ENCODE results near the gene KLHL21. TPM values are rescaled to one million over a fixed set of nuclear protein-coding genes. Genes with fewer than 3 reads are reported as not detected.

The KLHL21 gene
- total and polyA plus RNA-seq, 9 of the 15 experiments (the other 6 are each of a cell fraction or from before 2014, with no cell fraction given): 2.1 to 42.1 (median 17.5) TPM

DNA sequence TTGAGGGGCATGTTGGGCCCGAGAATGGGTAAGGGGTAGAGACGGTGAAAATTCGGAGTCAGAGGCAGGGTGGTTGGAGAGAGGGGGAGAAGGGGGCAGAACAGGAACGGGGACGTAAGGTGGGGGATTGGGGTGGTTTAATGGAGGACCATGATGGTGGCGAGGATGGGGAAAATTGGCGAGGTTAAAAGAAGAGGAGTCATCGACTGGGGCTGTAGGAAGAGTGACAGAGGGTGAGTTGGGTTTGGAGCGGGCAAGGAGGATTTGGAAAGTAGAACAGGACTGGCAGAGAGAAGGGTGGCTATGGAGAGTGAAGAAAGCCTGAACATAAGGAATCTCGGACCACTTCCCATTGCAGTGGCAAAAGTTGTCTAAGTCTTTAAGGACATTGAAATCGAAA is 33.6 kb downstream of the KLHL21 start:
- no TSS peak for BruUV-seq (replicated peaks)
- Histone ChIP-seq H3K4me1 (replicated peaks in 1 of 2; ENCODE audit: control insufficient read depth in 2 of 2, insufficient read depth in 2 of 2, low read length in 2 of 2) (no peaks in the 10 kb centered on the region; a peak in 2 of 5 replicates), H3K9me3 (replicated peaks; ENCODE audit: control insufficient read depth, insufficient read depth, low read depth, low read length) (no peaks in the 10 kb centered on the region), H3K9ac (ENCODE audit: insufficient read depth in 1 of 2, low read depth in 2 of 2, low read length in 2 of 2) (peak overlapping the region in 1 of 2 experiments; percentile 20; a peak in 2 of 4 replicates), H3K9me1 (ENCODE audit: control insufficient read depth, insufficient read depth, low read length) (no peaks in the 10 kb centered on the region), H4K20me1 (replicated peaks; ENCODE audit: control insufficient read depth, insufficient read depth, low read length) (no peaks in the 10 kb centered on the region), H2AFZ (ENCODE audit: low read depth, low read length) (peak overlapping the region; percentile 96), H3K27me3 (ENCODE audit: control insufficient read depth in 2 of 2, insufficient read depth in 2 of 2, low read length in 2 of 2) (peaks cover 12 to 23% of the 10 kb centered on the region in 2 experiments; a peak in 4 of 5 replicates), H3K36me3 (ENCODE audit: control insufficient read depth, insufficient read depth, low read length) (no peaks in the 10 kb centered on the region), H3K4me3 (peak overlapping the region; percentile 14), H3K4me2 (ENCODE audit: insufficient read depth, low read length) (peak overlapping the region; percentile 70), H3K79me2 (ENCODE audit: control insufficient read depth, insufficient read depth, low read length) (no peaks in the 10 kb centered on the region), H3K27ac (ENCODE audit: extremely low read depth, low read depth, low read length) (no peak overlapping the region)
- ATAC-seq (no peak; the same call in 2 of the 3 replicates), DNase-seq (ENCODE audit: extremely low read depth in 1 of 4, low spot score in 3 of 4) (no peak), FAIRE-seq (no peak)
- ChIA-PET CTCF (ENCODE audit: low intra/inter-chr PET ratio) (no interaction called here), POLR2A (interaction anchor here (0.6 to 2.9 kb wide), 7 partner anchors 9 to 44 kb away, joined by 3 to 15 read pairs (median 6); partner anchors contain the start of genes NOL9, PHF13, TAS1R1 and ZBTB48)
- intact Hi-C loops (cut with micrococcal nuclease): no loop called here
- in situ Hi-C loops (cut with MboI): no loop called here
- WGBS (ENCODE audit: insufficient coverage, low coverage, missing lambda C conversion rate): 30% methylated on average over 9 of the region's 11 CpGs
- TF ChIP-seq HMGN3 (IDR thresholded peaks at IDR 0.05; ENCODE audit: borderline replicate concordance, extremely low read depth, insufficient read length, low read depth, low read length): no peak
- TF ChIP-seq CCAR2 (IDR thresholded peaks at IDR 0.05; ENCODE audit: low read depth, low read length): no peak
- no peak for TF ChIP-seq ZNF699 (CRISPR knock-in tag; IDR thresholded peaks at IDR 0.05; ENCODE audit: insufficient replicate concordance)
- TF ChIP-seq, protein P1, sequence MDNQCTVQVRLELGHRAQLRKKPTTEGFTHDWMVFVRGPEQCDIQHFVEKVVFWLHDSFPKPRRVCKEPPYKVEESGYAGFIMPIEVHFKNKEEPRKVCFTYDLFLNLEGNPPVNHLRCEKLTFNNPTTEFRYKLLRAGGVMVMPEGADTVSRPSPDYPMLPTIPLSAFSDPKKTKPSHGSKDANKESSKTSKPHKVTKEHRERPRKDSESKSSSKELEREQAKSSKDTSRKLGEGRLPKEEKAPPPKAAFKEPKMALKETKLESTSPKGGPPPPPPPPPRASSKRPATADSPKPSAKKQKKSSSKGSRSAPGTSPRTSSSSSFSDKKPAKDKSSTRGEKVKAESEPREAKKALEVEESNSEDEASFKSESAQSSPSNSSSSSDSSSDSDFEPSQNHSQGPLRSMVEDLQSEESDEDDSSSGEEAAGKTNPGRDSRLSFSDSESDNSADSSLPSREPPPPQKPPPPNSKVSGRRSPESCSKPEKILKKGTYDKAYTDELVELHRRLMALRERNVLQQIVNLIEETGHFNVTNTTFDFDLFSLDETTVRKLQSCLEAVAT (IDR thresholded peaks at IDR 0.05): 0 out of 4 replicates have a peak, but pooled peaks of 1 of the 2 experiments have one; percentile 44
- 0 out of 2 replicates have a peak, but pooled peaks have one; percentile 21 for TF ChIP-seq MTA1 (IDR thresholded peaks at IDR 0.05; ENCODE audit: borderline replicate concordance)
- TF ChIP-seq STAT5A (IDR thresholded peaks at IDR 0.05; ENCODE audit: borderline replicate concordance, low read length): no peak
- TF ChIP-seq, protein P2, sequence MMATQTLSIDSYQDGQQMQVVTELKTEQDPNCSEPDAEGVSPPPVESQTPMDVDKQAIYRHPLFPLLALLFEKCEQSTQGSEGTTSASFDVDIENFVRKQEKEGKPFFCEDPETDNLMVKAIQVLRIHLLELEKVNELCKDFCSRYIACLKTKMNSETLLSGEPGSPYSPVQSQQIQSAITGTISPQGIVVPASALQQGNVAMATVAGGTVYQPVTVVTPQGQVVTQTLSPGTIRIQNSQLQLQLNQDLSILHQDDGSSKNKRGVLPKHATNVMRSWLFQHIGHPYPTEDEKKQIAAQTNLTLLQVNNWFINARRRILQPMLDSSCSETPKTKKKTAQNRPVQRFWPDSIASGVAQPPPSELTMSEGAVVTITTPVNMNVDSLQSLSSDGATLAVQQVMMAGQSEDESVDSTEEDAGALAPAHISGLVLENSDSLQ (IDR thresholded peaks at IDR 0.05): 0 out of 2 replicates have a peak, but pooled peaks have one; percentile 25
- no peak for TF ChIP-seq PTTG1 (tag; IDR thresholded peaks at IDR 0.05; ENCODE audit: low read depth)
- TF ChIP-seq, protein P3, sequence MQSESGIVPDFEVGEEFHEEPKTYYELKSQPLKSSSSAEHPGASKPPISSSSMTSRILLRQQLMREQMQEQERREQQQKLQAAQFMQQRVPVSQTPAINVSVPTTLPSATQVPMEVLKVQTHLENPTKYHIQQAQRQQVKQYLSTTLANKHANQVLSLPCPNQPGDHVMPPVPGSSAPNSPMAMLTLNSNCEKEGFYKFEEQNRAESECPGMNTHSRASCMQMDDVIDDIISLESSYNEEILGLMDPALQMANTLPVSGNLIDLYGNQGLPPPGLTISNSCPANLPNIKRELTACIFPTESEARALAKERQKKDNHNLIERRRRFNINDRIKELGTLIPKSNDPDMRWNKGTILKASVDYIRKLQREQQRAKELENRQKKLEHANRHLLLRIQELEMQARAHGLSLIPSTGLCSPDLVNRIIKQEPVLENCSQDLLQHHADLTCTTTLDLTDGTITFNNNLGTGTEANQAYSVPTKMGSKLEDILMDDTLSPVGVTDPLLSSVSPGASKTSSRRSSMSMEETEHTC (IDR thresholded peaks at IDR 0.05): no peak
- no peak for TF ChIP-seq HDAC1 (IDR thresholded peaks at IDR 0.05)
- no peak for TF ChIP-seq RHOXF2B (CRISPR knock-in tag; conservative IDR thresholded peaks at IDR 0.05)
- TF ChIP-seq HDGF (IDR thresholded peaks at IDR 0.05): peak; percentile 61; the same call in 1 of the 2 replicates
- TF ChIP-seq ELF4 (CRISPR knock-in tag; IDR thresholded peaks at IDR 0.05): peak; percentile 39; the same call in 1 of the 2 replicates
- TF ChIP-seq SPI1 (IDR thresholded peaks at IDR 0.05; ENCODE audit: borderline replicate concordance, low read depth, low read length): no peak
- TF ChIP-seq, protein P4, sequence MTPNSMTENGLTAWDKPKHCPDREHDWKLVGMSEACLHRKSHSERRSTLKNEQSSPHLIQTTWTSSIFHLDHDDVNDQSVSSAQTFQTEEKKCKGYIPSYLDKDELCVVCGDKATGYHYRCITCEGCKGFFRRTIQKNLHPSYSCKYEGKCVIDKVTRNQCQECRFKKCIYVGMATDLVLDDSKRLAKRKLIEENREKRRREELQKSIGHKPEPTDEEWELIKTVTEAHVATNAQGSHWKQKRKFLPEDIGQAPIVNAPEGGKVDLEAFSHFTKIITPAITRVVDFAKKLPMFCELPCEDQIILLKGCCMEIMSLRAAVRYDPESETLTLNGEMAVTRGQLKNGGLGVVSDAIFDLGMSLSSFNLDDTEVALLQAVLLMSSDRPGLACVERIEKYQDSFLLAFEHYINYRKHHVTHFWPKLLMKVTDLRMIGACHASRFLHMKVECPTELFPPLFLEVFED (CRISPR knock-in tag; conservative IDR thresholded peaks at IDR 0.05): 0 out of 2 replicates have a peak, but pooled peaks have one; percentile 56
- TF ChIP-seq ZC3H8 (IDR thresholded peaks at IDR 0.05): no peak
- TF ChIP-seq NFRKB (IDR thresholded peaks at IDR 0.05; ENCODE audit: low read depth): 0 out of 2 replicates have a peak, but pooled peaks have one; percentile 34
